Ishikawa (cell line): ENCODE results near the gene PARD3.

Experiments
- CEBPB ChIP-seq: IDR thresholded peaks from 2 replicates; pipeline ENCODE4 v1.6.1; 2012
- CREB1 ChIP-seq: IDR thresholded peaks from 2 replicates; pipeline ENCODE4 v1.6.1; 2012; ENCODE audit warnings: low read depth
- EGR1 ChIP-seq: IDR thresholded peaks from 2 replicates; pipeline ENCODE4 v1.6.1; 2012
- EP300 ChIP-seq: IDR thresholded peaks from 2 replicates; pipeline ENCODE4 v1.6.1; 2012; ENCODE audit warnings: borderline replicate concordance
- FOXM1 ChIP-seq: IDR thresholded peaks from 2 replicates; pipeline ENCODE4 v1.6.1; 2012; ENCODE audit warnings: low read depth, borderline replicate concordance
- MAX ChIP-seq: IDR thresholded peaks from 2 replicates; pipeline ENCODE4 v1.6.1; 2012
- NFIC ChIP-seq: IDR thresholded peaks from 2 replicates; pipeline ENCODE4 v1.6.1; 2012
- RAD21 ChIP-seq: IDR thresholded peaks from 2 replicates; pipeline ENCODE4 v1.6.1; 2012; ENCODE audit warnings: low read depth
- REST ChIP-seq: IDR thresholded peaks from 2 replicates; pipeline ENCODE4 v1.6.1; 2012; ENCODE audit warnings: low read depth, mild to moderate bottlenecking
- TAF1 ChIP-seq: IDR thresholded peaks from 2 replicates; pipeline ENCODE4 v1.6.1; 2012; ENCODE audit warnings: low read depth, mild to moderate bottlenecking
- TCF12 ChIP-seq: IDR thresholded peaks from 2 replicates; pipeline ENCODE4 v1.6.1; 2012; ENCODE audit warnings: low read depth
- TEAD4 ChIP-seq: IDR thresholded peaks from 2 replicates; pipeline ENCODE4 v1.6.1; 2012
- YY1 ChIP-seq: IDR thresholded peaks from 2 replicates; pipeline ENCODE4 v1.6.1; 2012; ENCODE audit warnings: low read depth
- ZBTB7A ChIP-seq: IDR thresholded peaks from 2 replicates; pipeline ENCODE4 v1.6.1; 2012; ENCODE audit warnings: low read depth
- TF ChIP-seq, protein P1 (sequence below): IDR thresholded peaks from 2 replicates; pipeline ENCODE4 v1.6.1; 2012

PARD3 gene

GRCh38 chr10:34704526-34705184 lies 110.4 kb downstream of the PARD3 start:
- TF ChIP-seq MAX (no peak), EGR1 (no peak), TEAD4 (no peak), REST (no peak), ZBTB7A (no peak), EP300 (no peak), YY1 (no peak), FOXM1 (no peak), RAD21 (no peak), TAF1 (no peak), CEBPB (no peak), TCF12 (no peak)

- TF ChIP-seq, protein P1, sequence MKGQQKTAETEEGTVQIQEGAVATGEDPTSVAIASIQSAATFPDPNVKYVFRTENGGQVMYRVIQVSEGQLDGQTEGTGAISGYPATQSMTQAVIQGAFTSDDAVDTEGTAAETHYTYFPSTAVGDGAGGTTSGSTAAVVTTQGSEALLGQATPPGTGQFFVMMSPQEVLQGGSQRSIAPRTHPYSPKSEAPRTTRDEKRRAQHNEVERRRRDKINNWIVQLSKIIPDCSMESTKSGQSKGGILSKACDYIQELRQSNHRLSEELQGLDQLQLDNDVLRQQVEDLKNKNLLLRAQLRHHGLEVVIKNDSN, result no peak
- TF ChIP-seq NFIC (no peak), ZBTB7A (no peak), FOXM1 (no peak), EP300 (no peak), CREB1 (no peak), TAF1 (no peak), TCF12 (no peak), CEBPB (no peak)
Measured at GRCh38 chr10:34702982-34703381, 112.1 kb downstream of the PARD3 start.

DNA sequence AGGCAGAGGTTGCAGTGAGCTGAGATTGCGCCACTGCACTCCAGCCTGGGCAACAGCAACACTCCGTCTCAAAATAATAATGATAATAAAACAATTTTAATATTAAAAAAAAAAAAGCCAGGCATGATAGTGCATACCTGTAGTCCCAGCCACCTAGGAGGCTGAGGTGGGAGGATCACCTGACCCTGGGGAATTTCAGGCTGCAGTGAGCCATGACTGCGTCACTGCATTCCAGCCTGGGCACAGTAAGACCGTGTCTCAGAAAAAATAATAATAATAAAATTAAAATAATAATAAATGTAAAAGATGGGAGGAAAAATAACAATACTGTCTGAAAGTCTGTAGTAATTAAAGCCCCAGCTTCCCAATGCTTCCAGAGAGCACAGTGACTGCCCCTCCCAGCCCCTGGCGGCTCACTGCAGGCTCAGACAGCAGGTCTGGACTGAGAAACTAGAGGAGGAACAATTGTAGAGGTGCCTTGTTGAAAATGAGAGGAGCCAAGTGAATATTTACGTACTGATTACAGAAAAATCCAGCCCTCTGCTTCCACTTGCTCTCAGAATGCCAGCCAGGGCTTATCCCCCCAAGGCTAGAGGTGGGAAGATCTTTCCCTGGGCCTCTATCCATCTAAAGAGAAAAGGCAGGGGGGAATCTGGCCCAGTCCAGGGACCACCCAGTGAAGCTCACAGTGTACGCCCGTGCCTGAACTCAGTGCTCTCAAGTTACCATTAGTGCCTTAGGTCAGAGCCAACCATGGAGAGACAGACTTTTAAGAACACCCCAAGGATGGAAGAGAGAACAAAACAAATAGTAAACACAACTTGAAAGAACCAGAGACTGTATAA lies 112.8 kb downstream of the PARD3 start:
- TF ChIP-seq MAX, result no peak
- no peak for TF ChIP-seq CREB1
- TF ChIP-seq TAF1, result no peak
- no peak for TF ChIP-seq EGR1
- no peak for TF ChIP-seq YY1
- peak; percentile 77 for TF ChIP-seq TEAD4
- TF ChIP-seq, protein P1, result peak; percentile 82
- no peak for TF ChIP-seq FOXM1
- no peak for TF ChIP-seq RAD21

DNA sequence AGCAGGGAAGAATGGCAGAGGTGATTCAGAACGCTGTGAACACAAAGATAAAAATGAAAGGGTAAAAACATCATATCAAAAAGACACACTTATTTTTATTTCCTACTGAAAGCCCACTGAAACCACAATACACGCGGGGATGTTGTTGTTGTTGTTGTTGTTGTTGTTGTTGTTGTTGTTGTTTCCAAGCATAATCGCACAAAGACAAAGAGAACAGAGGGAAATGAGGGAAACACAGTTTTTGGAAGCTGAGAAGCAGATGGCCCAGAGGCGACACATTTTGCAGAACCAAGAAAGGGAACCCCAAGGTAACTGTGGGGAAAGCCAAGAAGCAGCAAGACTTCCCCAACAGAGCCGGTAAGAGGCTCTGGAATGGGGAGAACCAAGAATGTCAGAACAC lies 113.9 kb downstream of the PARD3 start:
- TF ChIP-seq CEBPB (no peak), YY1 (no peak), MAX (no peak), FOXM1 (no peak), EP300 (no peak), TCF12 (no peak)
- TF ChIP-seq, protein P1, result no peak

GRCh38 chr10:34699904-34700517 lies 115.1 kb downstream of the PARD3 start:
- TF ChIP-seq EP300 (no peak), REST (no peak), RAD21 (no peak), CEBPB (no peak), ZBTB7A (no peak), TEAD4 (no peak), NFIC (no peak), FOXM1 (no peak), TAF1 (no peak), MAX (no peak), CREB1 (no peak), TCF12 (no peak), EGR1 (no peak), YY1 (no peak)
- TF ChIP-seq, protein P1, result no peak
